ENCODE results near the gene DUSP15. TPM values are rescaled to one million over a fixed set of nuclear protein-coding genes. Genes with fewer than 3 reads are reported as not detected.

The DUSP15 gene
- total and polyA plus RNA-seq, 9 donors = 2.5 to 17.0 (median 6.9) TPM

DNA sequence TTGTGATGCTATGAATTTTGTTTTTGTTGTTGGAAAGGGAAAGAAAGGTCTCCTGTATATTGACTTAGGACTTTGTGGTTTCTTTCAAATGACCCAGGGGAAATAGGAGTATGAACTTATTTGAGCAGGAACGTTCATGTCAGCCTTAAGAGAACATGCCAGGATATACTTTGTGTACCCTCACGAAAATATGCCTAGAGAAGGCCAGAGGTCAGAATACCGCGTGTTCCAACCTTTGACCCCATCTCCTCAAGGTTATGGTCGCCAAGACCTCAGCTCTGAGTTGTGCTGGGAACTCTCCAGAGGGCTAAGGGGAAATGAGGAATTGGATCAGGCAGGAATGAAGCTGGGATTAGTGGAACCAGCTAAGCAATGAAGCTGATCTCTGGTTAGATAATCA lies 11.6 kb upstream of the DUSP15 start:
- no peak for DNase-seq
- Histone ChIP-seq H3K27ac (no peak overlapping the region), H3K9me3 (no peaks in the 10 kb centered on the region), H3K27me3 (no peaks in the 10 kb centered on the region), H3K36me3 (no peaks in the 10 kb centered on the region), H3K4me3 (no peak overlapping the region), H3K4me1 (ENCODE audit: insufficient read depth) (no peaks in the 10 kb centered on the region)
- intact Hi-C loops (cut with DNase I) = no loop called here
- 56 to 67% (median 62%) methylated on average over 5 of the region's 5 CpGs for WGBS, 3 donors
- TF ChIP-seq, protein P1, sequence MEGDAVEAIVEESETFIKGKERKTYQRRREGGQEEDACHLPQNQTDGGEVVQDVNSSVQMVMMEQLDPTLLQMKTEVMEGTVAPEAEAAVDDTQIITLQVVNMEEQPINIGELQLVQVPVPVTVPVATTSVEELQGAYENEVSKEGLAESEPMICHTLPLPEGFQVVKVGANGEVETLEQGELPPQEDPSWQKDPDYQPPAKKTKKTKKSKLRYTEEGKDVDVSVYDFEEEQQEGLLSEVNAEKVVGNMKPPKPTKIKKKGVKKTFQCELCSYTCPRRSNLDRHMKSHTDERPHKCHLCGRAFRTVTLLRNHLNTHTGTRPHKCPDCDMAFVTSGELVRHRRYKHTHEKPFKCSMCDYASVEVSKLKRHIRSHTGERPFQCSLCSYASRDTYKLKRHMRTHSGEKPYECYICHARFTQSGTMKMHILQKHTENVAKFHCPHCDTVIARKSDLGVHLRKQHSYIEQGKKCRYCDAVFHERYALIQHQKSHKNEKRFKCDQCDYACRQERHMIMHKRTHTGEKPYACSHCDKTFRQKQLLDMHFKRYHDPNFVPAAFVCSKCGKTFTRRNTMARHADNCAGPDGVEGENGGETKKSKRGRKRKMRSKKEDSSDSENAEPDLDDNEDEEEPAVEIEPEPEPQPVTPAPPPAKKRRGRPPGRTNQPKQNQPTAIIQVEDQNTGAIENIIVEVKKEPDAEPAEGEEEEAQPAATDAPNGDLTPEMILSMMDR (IDR thresholded peaks at IDR 0.05) = no peak
- TF ChIP-seq POLR2A (IDR thresholded peaks at IDR 0.05) (no peak), EP300 (IDR thresholded peaks at IDR 0.05) (no peak)

DNA sequence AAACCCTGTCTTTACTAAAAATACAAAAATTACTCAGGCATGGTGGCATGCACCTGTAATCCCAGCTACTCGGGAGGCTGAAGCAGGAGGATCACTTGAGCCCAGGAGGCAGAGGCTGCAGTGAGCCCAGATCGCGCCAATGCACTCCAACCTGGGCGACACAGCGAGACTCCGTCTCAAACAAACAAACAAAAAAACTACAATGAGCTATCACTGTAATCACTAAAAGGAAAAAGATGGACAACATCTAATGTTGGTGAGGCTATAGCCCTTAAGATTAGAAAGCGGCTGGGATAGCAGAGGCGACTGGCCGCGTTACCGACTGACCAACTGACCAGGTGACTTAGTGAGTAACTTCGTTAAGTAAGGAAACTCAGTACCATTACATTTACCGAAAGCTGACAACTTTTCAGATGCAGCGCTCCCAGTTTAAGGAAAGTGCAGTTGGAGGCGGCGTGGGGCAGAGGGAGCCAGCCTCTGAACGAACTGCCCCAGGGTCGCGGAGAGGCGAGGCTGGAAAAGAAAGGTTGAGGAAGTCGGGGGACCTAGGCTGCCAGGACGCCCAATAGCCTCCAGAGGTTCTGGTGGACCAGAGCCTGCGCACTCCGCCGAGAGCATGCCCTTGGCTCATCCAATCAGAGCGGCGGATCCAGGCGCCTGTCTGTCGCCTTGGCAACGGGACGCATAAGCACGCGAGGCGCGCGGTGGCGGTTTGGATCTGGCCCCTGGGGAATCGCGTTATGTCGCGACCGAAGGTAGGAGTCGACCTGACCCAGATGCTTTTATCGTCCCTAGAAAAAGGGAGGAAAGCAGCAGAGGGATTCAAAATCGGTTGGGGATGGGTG lies 9.0 kb upstream of the DUSP15 start:
- peak overlapping the region; percentile 56 for H3K4me3 ChIP-seq
- no peaks in the 10 kb centered on the region for H3K36me3 ChIP-seq
- peak; percentile 92 to 95 (median 94) for DNase-seq
- TF ChIP-seq, protein P1 (IDR thresholded peaks at IDR 0.05) = no peak
- TF ChIP-seq EP300 (IDR thresholded peaks at IDR 0.05) (no peak), POLR2A (IDR thresholded peaks at IDR 0.05) (no peak)
- 4 to 6% (median 5%) methylated on average over 45 of the region's 45 CpGs for WGBS, 3 donors
- H3K27ac ChIP-seq = peak overlapping the region in 1 of 2 donors; percentile 55
- H3K4me1 ChIP-seq (ENCODE audit: insufficient read depth) = no peaks in the 10 kb centered on the region
- no peaks in the 10 kb centered on the region for H3K9me3 ChIP-seq
- intact Hi-C loops (cut with DNase I) = no loop called here
- H3K27me3 ChIP-seq = no peaks in the 10 kb centered on the region

DNA sequence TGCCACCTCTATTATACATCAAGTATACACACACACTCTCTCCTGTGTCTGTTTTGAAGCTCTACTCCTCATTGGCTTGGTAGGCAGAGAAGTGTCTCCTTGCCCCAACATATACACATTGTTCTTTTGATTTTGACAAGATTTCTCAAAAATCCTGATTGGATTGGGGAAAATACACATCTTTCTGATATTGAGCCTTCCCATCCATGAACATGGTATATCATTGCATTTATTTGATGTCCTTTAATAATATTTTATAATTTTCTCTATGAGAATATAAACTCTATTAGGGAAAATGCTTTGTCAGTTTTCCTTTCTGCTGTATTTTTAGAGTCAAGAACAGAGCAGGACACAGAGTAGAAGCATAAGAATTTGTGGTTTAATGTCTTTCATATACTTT lies 7.4 kb upstream of the DUSP15 start:
- Histone ChIP-seq H3K4me3 (no peak overlapping the region), H3K9me3 (no peaks in the 10 kb centered on the region), H3K4me1 (ENCODE audit: insufficient read depth) (no peaks in the 10 kb centered on the region), H3K27me3 (no peaks in the 10 kb centered on the region), H3K27ac (no peak overlapping the region), H3K36me3 (no peaks in the 10 kb centered on the region)
- DNase-seq = no peak
- TF ChIP-seq POLR2A (IDR thresholded peaks at IDR 0.05) (no peak), EP300 (IDR thresholded peaks at IDR 0.05) (no peak)
- TF ChIP-seq, protein P1 (IDR thresholded peaks at IDR 0.05) = no peak
- intact Hi-C loops (cut with DNase I) = no loop called here

DNA sequence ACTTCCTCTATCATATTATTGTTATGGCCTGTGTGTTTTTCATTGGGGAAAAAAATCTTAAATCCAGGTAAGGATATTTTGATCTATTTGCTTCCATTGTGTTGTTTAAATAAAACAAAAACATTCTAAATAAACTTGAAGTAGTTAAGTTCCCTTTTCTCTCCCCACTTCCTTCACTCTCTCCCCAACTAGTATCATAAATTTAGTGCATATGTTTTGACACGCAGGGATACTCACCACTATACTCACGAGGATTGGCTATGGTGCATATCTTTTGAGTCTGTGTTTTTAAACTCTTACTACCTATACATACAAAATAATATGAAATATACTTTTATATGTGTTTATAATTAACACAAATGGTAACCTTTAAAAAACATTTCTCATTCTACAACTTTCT lies 5.3 kb upstream of the DUSP15 start:
- WGBS, 3 donors = 70 to 83% (median 79%) methylated on average over 2 of the region's 2 CpGs
- Histone ChIP-seq H3K4me3 (no peak overlapping the region), H3K27me3 (no peaks in the 10 kb centered on the region), H3K27ac (no peak overlapping the region), H3K9me3 (no peaks in the 10 kb centered on the region), H3K36me3 (no peaks in the 10 kb centered on the region), H3K4me1 (ENCODE audit: insufficient read depth) (no peaks in the 10 kb centered on the region)
- no peak for DNase-seq
- intact Hi-C loops (cut with DNase I) = no loop called here
- TF ChIP-seq, protein P1 (IDR thresholded peaks at IDR 0.05) = no peak

Data from ovary (tissue), 9 donors.